HepG2 (cell line): Measurements from ENCODE around the gene C16orf86. TPM values are rescaled to one million over a fixed set of nuclear protein-coding genes. Genes with fewer than 3 reads are reported as not detected.

Experiments used
- CAMTA2 ChIP-seq: sonication (generic); formaldehyde crosslinking; IDR thresholded peaks from 2 replicates; pipeline ENCODE4 v1.4.0; 2020; ENCODE audit warnings: mild to moderate bottlenecking, missing genetic modification reagents, borderline replicate concordance
- CCDC6 ChIP-seq: sonication (generic); formaldehyde crosslinking; IDR thresholded peaks from 2 replicates; pipeline ENCODE4 v1.8.1; 2022; ENCODE audit warnings: mild to moderate bottlenecking, missing genetic modification reagents, moderate library complexity
- EZH2 ChIP-seq: conservative IDR thresholded peaks from 2 replicates; pipeline ENCODE4 v1.6.1; 2012; ENCODE audit warnings: mild to moderate bottlenecking, low read depth, low read length, moderate library complexity
- FOXA3 ChIP-seq: IDR thresholded peaks from 2 replicates; pipeline ENCODE4 v1.6.1; 2016; ENCODE audit warnings: missing genetic modification reagents, missing compliant biosample characterization
- GATAD1 ChIP-seq: IDR thresholded peaks from 2 replicates; pipeline ENCODE4 v1.6.1; 2016; ENCODE audit warnings: missing genetic modification reagents, missing compliant biosample characterization
- HOXA7 ChIP-seq: sonication (generic); formaldehyde crosslinking; IDR thresholded peaks from 2 replicates; pipeline ENCODE4 v1.8.1; 2022; ENCODE audit warnings: mild to moderate bottlenecking, missing genetic modification reagents, moderate library complexity
- KLF13 ChIP-seq: sonication (generic); formaldehyde crosslinking; IDR thresholded peaks from 2 replicates; pipeline ENCODE4 v1.4.0; 2020; ENCODE audit warnings: mild to moderate bottlenecking, missing genetic modification reagents
- MIER3 ChIP-seq: IDR thresholded peaks from 2 replicates; pipeline ENCODE4 v1.6.1; 2016; ENCODE audit warnings: missing compliant biosample characterization, borderline replicate concordance
- NCOA2 ChIP-seq: sonication (generic); formaldehyde crosslinking; IDR thresholded peaks from 2 replicates; pipeline ENCODE4 v1.8.0; 2022; ENCODE audit warnings: inconsistent platforms
- NR2F2 ChIP-seq: IDR thresholded peaks from 2 replicates; pipeline ENCODE4 v1.6.1; 2012; ENCODE audit warnings: low read depth, inconsistent platforms, borderline replicate concordance
- NR2F6 ChIP-seq, 2 experiments: IDR thresholded peaks; 2 replicates each; pipeline ENCODE4 v1.6.1; 2016; ENCODE audit warnings: antibody characterized with exemption in 1 of 2, mild to moderate bottlenecking in 1 of 2
- NRL ChIP-seq: sonication (generic); formaldehyde crosslinking; IDR thresholded peaks from 2 replicates; pipeline ENCODE4 v1.5.0; 2020; ENCODE audit warnings: missing genetic modification reagents, mild to moderate bottlenecking, moderate library complexity, borderline replicate concordance
- PHF20 ChIP-seq: sonication (generic); formaldehyde crosslinking; IDR thresholded peaks from 2 replicates; pipeline ENCODE4 v1.5.0; 2020; ENCODE audit warnings: mild to moderate bottlenecking, missing genetic modification reagents
- PRMT3 ChIP-seq: sonication (generic); formaldehyde crosslinking; IDR thresholded peaks from 2 replicates; pipeline ENCODE4 v1.8.1; 2022; ENCODE audit warnings: low read depth, mild to moderate bottlenecking, moderate library complexity, missing genetic modification reagents, borderline replicate concordance
- SP140L ChIP-seq: sonication (generic); formaldehyde crosslinking; IDR thresholded peaks from 2 replicates; pipeline ENCODE4 v1.4.0; 2020; ENCODE audit warnings: missing genetic modification reagents, borderline replicate concordance
- ZBTB37 ChIP-seq: sonication (generic); formaldehyde crosslinking; IDR thresholded peaks from 2 replicates; pipeline ENCODE4 v1.4.0; 2020; ENCODE audit warnings: mild to moderate bottlenecking, missing genetic modification reagents
- ZC3H4 ChIP-seq: sonication (generic); formaldehyde crosslinking; IDR thresholded peaks from 2 replicates; pipeline ENCODE4 v1.4.0; 2020; ENCODE audit warnings: missing genetic modification reagents, borderline replicate concordance
- ZNF160 ChIP-seq: sonication (generic); formaldehyde crosslinking; IDR thresholded peaks from 2 replicates; pipeline ENCODE4 v1.8.0; 2022; ENCODE audit warnings: mild to moderate bottlenecking, inconsistent platforms, missing genetic modification reagents
- ZNF570 ChIP-seq: sonication (generic); formaldehyde crosslinking; IDR thresholded peaks from 2 replicates; pipeline ENCODE4 v1.4.0; 2020; ENCODE audit warnings: mild to moderate bottlenecking, missing genetic modification reagents, borderline replicate concordance
- ZNF572 ChIP-seq: sonication (generic); formaldehyde crosslinking; IDR thresholded peaks from 2 replicates; pipeline ENCODE4 v1.5.1; 2020; ENCODE audit warnings: mild to moderate bottlenecking, missing genetic modification reagents
- polyA plus RNA-seq, 8 experiments: library from polyadenylated mRNA; depleted of rRNA in 3 of 8; stranded (reverse) in 7 of 8; unstranded in 1 of 8; fragments of >200 nt; fragmentation: Illumina TruSeq in 4 of 8; extraction: Trizol in 4 of 8; gene quantifications; 2 replicates each; pipeline versions ENCODE4 v1.2.1 to v1.2.3, GENCODE V29; 2011 to 2016; ENCODE audit warnings: low read depth in 4 of 8, missing spikeins in 1 of 8, mixed read lengths in 1 of 8; ENCODE audit not compliant: insufficient read depth in 1 of 8
- total RNA-seq, 5 experiments: library from RNA; depleted of rRNA; stranded (reverse); fragments of >200 nt; fragmentation: Illumina TruSeq; extraction: Trizol; gene quantifications; 2 replicates each; pipeline ENCODE4 v1.2.3, GENCODE V29; 2016; ENCODE audit warnings: low read depth in 1 of 5
- TF ChIP-seq, protein P1 (sequence below): sonication (generic); formaldehyde crosslinking; IDR thresholded peaks from 2 replicates; pipeline ENCODE4 v1.8.0; 2022; ENCODE audit warnings: low read depth, missing genetic modification reagents
- TF ChIP-seq, protein P2 (sequence below): sonication (generic); formaldehyde crosslinking; IDR thresholded peaks from 2 replicates; pipeline ENCODE4 v1.4.0; 2020; ENCODE audit warnings: mild to moderate bottlenecking, missing genetic modification reagents
- TF ChIP-seq, protein P3 (sequence below): sonication (generic); formaldehyde crosslinking; IDR thresholded peaks from 2 replicates; pipeline ENCODE4 v1.5.0; 2020; ENCODE audit warnings: mild to moderate bottlenecking, missing genetic modification reagents

Gene C16orf86
- total and polyA plus RNA-seq, 2 of the 13 experiments (the other 11 are each of a cell fraction or from before 2014, with no cell fraction given): 1.5 to 3.1 TPM

- TF ChIP-seq, protein P1, sequence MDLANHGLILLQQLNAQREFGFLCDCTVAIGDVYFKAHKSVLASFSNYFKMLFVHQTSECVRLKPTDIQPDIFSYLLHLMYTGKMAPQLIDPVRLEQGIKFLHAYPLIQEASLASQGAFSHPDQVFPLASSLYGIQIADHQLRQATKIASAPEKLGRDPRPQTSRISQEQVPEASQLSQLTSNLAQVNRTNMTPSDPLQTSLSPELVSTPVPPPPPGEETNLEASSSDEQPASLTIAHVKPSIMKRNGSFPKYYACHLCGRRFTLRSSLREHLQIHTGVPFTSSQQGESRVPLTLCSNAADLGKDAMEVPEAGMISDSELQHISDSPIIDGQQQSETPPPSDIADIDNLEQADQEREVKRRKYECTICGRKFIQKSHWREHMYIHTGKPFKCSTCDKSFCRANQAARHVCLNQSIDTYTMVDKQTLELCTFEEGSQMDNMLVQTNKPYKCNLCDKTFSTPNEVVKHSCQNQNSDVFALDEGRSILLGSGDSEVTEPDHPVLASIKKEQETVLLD (CRISPR knock-in tag): peak; percentile 85
- no peak for TF ChIP-seq HOXA7 (CRISPR knock-in tag)
- TF ChIP-seq ZNF160: 0 out of 2 replicates have a peak, but pooled peaks have one; percentile 64
- 0 out of 2 replicates have a peak, but pooled peaks have one; percentile 55 for TF ChIP-seq PRMT3 (CRISPR knock-in tag)
- TF ChIP-seq NR2F6 (IDR thresholded peaks at IDR 0.05): no peak
- TF ChIP-seq NR2F6 (CRISPR knock-in tag; IDR thresholded peaks at IDR 0.05): 0 out of 2 replicates have a peak, but pooled peaks have one; percentile 12
- TF ChIP-seq, protein P2, sequence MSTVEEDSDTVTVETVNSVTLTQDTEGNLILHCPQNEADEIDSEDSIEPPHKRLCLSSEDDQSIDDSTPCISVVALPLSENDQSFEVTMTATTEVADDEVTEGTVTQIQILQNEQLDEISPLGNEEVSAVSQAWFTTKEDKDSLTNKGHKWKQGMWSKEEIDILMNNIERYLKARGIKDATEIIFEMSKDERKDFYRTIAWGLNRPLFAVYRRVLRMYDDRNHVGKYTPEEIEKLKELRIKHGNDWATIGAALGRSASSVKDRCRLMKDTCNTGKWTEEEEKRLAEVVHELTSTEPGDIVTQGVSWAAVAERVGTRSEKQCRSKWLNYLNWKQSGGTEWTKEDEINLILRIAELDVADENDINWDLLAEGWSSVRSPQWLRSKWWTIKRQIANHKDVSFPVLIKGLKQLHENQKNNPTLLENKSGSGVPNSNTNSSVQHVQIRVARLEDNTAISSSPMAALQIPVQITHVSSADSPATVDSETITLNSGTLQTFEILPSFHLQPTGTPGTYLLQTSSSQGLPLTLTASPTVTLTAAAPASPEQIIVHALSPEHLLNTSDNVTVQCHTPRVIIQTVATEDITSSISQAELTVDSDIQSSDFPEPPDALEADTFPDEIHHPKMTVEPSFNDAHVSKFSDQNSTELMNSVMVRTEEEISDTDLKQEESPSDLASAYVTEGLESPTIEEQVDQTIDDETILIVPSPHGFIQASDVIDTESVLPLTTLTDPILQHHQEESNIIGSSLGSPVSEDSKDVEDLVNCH (CRISPR knock-in tag): no peak
- TF ChIP-seq PHF20 (CRISPR knock-in tag): no peak; the same call in 1 of the 2 replicates
- TF ChIP-seq, protein P3, sequence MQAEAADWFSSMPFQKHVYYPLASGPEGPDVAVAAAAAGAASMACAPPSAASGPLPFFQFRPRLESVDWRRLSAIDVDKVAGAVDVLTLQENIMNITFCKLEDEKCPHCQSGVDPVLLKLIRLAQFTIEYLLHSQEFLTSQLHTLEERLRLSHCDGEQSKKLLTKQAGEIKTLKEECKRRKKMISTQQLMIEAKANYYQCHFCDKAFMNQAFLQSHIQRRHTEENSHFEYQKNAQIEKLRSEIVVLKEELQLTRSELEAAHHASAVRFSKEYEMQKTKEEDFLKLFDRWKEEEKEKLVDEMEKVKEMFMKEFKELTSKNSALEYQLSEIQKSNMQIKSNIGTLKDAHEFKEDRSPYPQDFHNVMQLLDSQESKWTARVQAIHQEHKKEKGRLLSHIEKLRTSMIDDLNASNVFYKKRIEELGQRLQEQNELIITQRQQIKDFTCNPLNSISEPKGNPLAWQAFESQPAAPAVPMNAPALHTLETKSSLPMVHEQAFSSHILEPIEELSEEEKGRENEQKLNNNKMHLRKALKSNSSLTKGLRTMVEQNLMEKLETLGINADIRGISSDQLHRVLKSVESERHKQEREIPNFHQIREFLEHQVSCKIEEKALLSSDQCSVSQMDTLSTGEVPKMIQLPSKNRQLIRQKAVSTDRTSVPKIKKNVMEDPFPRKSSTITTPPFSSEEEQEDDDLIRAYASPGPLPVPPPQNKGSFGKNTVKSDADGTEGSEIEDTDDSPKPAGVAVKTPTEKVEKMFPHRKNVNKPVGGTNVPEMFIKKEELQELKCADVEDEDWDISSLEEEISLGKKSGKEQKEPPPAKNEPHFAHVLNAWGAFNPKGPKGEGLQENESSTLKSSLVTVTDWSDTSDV (CRISPR knock-in tag): peak; percentile 93
- no peak for TF ChIP-seq SP140L (CRISPR knock-in tag)
- peak; percentile 70; the same call in 1 of the 2 replicates for TF ChIP-seq CAMTA2 (CRISPR knock-in tag)
- TF ChIP-seq FOXA3 (CRISPR knock-in tag): no peak
- TF ChIP-seq ZNF570: no peak
- TF ChIP-seq GATAD1: 0 out of 2 replicates have a peak, but pooled peaks have one; percentile 5
- peak; percentile 71; the same call in 1 of the 2 replicates for TF ChIP-seq NRL (CRISPR knock-in tag)
- TF ChIP-seq NCOA2 (CRISPR knock-in tag): peak; percentile 21; the same call in 1 of the 2 replicates
- no peak for TF ChIP-seq ZBTB37
- TF ChIP-seq KLF13 (CRISPR knock-in tag): no peak
- no peak for TF ChIP-seq NR2F2
- no peak for TF ChIP-seq ZNF572
- no peak for TF ChIP-seq ZC3H4
- TF ChIP-seq CCDC6: peak; percentile 52; the same call in 1 of the 2 replicates
- peak; percentile 19; the same call in 1 of the 2 replicates for TF ChIP-seq MIER3 (CRISPR knock-in tag)
- TF ChIP-seq EZH2: no peak
Observed at GRCh38 chr16:67666032-67666551, 522 bp upstream of the C16orf86 start (continued).
